Ishikawa (cell line): ENCODE data around the gene FBLN1.
A peak's percentile ranks its signal among the peaks of the same experiment; 100 is the strongest.

ENCODE experiments used
- CEBPB ChIP-seq: IDR thresholded peaks from 2 replicates; pipeline ENCODE4 v1.6.1; 2012
- CREB1 ChIP-seq: IDR thresholded peaks from 2 replicates; pipeline ENCODE4 v1.6.1; 2012; ENCODE audit warnings: low read depth
- EGR1 ChIP-seq: IDR thresholded peaks from 2 replicates; pipeline ENCODE4 v1.6.1; 2012
- EP300 ChIP-seq: IDR thresholded peaks from 2 replicates; pipeline ENCODE4 v1.6.1; 2012; ENCODE audit warnings: borderline replicate concordance
- FOXM1 ChIP-seq: IDR thresholded peaks from 2 replicates; pipeline ENCODE4 v1.6.1; 2012; ENCODE audit warnings: low read depth, borderline replicate concordance
- MAX ChIP-seq: IDR thresholded peaks from 2 replicates; pipeline ENCODE4 v1.6.1; 2012
- NFIC ChIP-seq: IDR thresholded peaks from 2 replicates; pipeline ENCODE4 v1.6.1; 2012
- RAD21 ChIP-seq: IDR thresholded peaks from 2 replicates; pipeline ENCODE4 v1.6.1; 2012; ENCODE audit warnings: low read depth
- REST ChIP-seq: IDR thresholded peaks from 2 replicates; pipeline ENCODE4 v1.6.1; 2012; ENCODE audit warnings: low read depth, mild to moderate bottlenecking
- TAF1 ChIP-seq: IDR thresholded peaks from 2 replicates; pipeline ENCODE4 v1.6.1; 2012; ENCODE audit warnings: low read depth, mild to moderate bottlenecking
- TCF12 ChIP-seq: IDR thresholded peaks from 2 replicates; pipeline ENCODE4 v1.6.1; 2012; ENCODE audit warnings: low read depth
- TEAD4 ChIP-seq: IDR thresholded peaks from 2 replicates; pipeline ENCODE4 v1.6.1; 2012
- YY1 ChIP-seq: IDR thresholded peaks from 2 replicates; pipeline ENCODE4 v1.6.1; 2012; ENCODE audit warnings: low read depth
- ZBTB7A ChIP-seq: IDR thresholded peaks from 2 replicates; pipeline ENCODE4 v1.6.1; 2012; ENCODE audit warnings: low read depth
- TF ChIP-seq, protein P1 (sequence below): IDR thresholded peaks from 2 replicates; pipeline ENCODE4 v1.6.1; 2012

The FBLN1 gene

DNA sequence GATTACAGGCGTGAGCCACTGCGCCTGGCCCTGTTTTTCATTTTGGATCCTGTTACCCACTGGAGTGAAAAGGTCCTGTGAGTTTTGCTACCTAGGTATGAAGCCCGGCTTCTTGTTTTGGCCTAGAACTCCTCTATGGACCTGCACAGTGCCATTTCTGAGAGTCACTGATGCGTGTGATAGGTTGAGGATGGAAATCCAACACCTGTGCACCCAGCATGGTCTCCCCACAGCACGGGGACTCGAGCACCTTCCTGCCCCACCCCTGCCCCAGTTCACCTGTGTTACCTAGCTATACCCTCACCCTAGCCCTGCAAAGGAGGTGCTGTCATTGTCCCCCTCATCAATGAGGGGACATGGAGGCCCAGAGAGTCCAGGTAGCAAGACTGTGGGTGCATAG, 5.1 kb downstream of the FBLN1 start:
- no peak for TF ChIP-seq TAF1
- peak; percentile 50; the same call in 1 of the 2 replicates for TF ChIP-seq ZBTB7A
- peak; percentile 87 for TF ChIP-seq EP300
- TF ChIP-seq, protein P1, sequence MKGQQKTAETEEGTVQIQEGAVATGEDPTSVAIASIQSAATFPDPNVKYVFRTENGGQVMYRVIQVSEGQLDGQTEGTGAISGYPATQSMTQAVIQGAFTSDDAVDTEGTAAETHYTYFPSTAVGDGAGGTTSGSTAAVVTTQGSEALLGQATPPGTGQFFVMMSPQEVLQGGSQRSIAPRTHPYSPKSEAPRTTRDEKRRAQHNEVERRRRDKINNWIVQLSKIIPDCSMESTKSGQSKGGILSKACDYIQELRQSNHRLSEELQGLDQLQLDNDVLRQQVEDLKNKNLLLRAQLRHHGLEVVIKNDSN = peak; percentile 47; the same call in 1 of the 2 replicates
- TF ChIP-seq YY1 = peak; percentile 59; the same call in 1 of the 2 replicates
- TF ChIP-seq TCF12 = peak; percentile 89
- peak; percentile 48; the same call in 1 of the 2 replicates for TF ChIP-seq FOXM1
- TF ChIP-seq CEBPB = no peak
- no peak for TF ChIP-seq CREB1
- TF ChIP-seq REST = no peak
- peak; percentile 79 for TF ChIP-seq TEAD4
- TF ChIP-seq NFIC = peak; percentile 61
- peak; percentile 69; the same call in 1 of the 2 replicates for TF ChIP-seq MAX
- TF ChIP-seq RAD21 = no peak
- TF ChIP-seq EGR1 = no peak

- no peak for TF ChIP-seq CREB1
These were observed 6.1 kb downstream of the FBLN1 start for GRCh38 chr22:45508814-45509213.

GRCh38 chr22:45510376-45511232, 7.9 kb downstream of the FBLN1 start:
- TF ChIP-seq, protein P1 = 0 out of 2 replicates have a peak, but pooled peaks have one; percentile 36
- no peak for TF ChIP-seq TCF12

GRCh38 chr22:45511847-45512261, 9.2 kb downstream of the FBLN1 start:
- TF ChIP-seq RAD21 (no peak), MAX (peak; percentile 23; the same call in 1 of the 2 replicates), CREB1 (no peak), EP300 (peak; percentile 76), NFIC (peak; percentile 42; the same call in 1 of the 2 replicates), TCF12 (peak; percentile 75), FOXM1 (peak; percentile 23; the same call in 1 of the 2 replicates), TEAD4 (peak; percentile 57; the same call in 1 of the 2 replicates)

DNA sequence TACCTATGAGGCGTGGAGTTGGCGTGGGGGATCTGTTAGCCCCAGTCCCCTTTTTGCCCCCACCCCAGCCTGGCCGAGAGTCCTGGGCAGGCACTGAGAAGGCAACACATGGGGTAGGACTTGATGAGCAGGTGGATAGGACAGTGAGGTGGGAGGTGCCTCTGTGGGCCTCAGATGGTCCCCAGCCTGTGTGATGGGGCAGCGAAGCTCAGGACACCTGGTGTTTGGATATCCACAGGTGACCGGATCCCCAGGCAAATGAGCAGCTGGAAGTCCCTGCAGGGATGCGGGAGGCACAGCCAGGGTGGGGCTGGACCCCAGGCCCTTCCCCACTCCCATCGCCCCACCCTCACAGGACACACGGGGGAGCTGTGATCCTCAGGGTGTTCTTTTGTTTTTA, 9.7 kb downstream of the FBLN1 start:
- TF ChIP-seq CEBPB (no peak), FOXM1 (no peak), TEAD4 (no peak), ZBTB7A (no peak), EP300 (no peak; the same call in 1 of the 2 replicates), NFIC (no peak), REST (no peak), MAX (no peak), YY1 (no peak), CREB1 (no peak), RAD21 (no peak), EGR1 (no peak), TAF1 (no peak), TCF12 (no peak)
- TF ChIP-seq, protein P1 = no peak
